22Rv1 (cell line): ENCODE results near the gene XPC.

Source experiments
- H3K27ac ChIP-seq: fragments of 450-650 bp; 2 replicates; pipeline ENCODE4 v1.5.1; 2017
- ZFX ChIP-seq: fragments of 450-650 bp; IDR thresholded peaks from 2 replicates; pipeline ENCODE4 v1.6.1; 2017; ENCODE audit warnings: antibody characterized with exemption, borderline replicate concordance
- TF ChIP-seq, protein P1 (sequence below): fragments of 450-650 bp; IDR thresholded peaks from 2 replicates; pipeline ENCODE4 v1.5.1; 2017; ENCODE audit warnings: mild to moderate bottlenecking

XPC gene

DNA sequence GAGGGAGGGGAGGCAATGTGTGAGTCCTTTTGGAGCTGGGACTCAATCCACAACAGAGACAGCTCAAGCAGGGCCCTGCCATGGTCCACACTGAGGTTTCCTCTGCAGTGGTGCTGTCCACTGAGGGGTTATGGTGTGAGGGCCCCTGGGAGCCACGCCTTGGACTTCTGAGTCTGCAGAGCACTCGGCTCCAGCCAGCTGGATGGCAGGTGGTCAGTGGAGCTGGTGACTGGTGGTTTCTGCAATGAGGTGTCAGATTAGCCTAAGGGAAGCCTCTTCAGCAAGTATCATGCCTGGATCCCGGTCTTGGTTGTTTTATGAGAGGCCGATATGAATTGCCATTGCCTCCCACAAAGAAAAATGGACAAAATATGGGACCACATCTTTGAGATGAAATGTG, 21.9 kb upstream of the XPC start:
- H3K27ac ChIP-seq = no peak overlapping the region
- TF ChIP-seq ZFX = no peak
- TF ChIP-seq, protein P1, sequence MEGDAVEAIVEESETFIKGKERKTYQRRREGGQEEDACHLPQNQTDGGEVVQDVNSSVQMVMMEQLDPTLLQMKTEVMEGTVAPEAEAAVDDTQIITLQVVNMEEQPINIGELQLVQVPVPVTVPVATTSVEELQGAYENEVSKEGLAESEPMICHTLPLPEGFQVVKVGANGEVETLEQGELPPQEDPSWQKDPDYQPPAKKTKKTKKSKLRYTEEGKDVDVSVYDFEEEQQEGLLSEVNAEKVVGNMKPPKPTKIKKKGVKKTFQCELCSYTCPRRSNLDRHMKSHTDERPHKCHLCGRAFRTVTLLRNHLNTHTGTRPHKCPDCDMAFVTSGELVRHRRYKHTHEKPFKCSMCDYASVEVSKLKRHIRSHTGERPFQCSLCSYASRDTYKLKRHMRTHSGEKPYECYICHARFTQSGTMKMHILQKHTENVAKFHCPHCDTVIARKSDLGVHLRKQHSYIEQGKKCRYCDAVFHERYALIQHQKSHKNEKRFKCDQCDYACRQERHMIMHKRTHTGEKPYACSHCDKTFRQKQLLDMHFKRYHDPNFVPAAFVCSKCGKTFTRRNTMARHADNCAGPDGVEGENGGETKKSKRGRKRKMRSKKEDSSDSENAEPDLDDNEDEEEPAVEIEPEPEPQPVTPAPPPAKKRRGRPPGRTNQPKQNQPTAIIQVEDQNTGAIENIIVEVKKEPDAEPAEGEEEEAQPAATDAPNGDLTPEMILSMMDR = no peak

DNA sequence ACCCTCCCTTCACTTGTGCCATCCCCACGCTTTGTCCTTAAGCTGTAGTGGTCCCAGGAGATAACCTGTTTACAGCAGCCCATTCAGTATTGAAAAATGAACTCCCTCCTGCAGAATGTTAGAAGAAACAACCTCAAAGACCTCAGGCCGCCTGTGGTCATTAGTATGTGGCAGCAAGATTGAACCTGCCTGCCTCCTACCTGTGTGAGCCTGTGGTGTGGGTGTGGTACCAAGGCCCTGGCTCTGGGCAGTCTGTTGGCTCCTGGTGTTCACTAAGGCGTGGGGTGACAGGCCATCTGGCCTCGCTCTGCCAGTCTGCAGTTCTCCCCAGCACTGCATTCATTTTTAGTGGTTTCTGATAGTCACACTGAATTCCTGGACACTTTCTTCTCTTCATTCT, 21.2 kb upstream of the XPC start:
- TF ChIP-seq ZFX = no peak
- TF ChIP-seq, protein P1 = no peak
- H3K27ac ChIP-seq = no peak overlapping the region

DNA sequence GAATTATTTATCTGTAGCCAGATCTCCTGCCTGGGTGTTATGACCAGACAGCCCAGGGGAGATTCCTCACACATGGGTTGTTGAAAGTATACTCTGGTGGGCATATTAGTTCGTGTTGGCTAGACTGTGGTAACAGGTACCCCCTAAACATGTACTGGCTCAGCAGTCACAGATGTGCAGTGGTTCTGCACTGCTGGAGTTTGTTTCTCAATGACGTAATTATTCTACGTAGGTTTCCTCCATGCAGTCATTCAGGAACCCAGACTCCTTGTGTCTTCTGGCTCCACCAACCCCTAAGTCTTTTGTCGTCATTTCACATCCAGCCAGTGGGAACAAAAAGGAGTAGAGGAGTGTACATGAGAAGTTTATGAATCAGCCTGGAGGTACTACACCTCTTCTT, 16.5 kb upstream of the XPC start:
- H3K27ac ChIP-seq = no peak overlapping the region
- TF ChIP-seq, protein P1 = no peak

DNA sequence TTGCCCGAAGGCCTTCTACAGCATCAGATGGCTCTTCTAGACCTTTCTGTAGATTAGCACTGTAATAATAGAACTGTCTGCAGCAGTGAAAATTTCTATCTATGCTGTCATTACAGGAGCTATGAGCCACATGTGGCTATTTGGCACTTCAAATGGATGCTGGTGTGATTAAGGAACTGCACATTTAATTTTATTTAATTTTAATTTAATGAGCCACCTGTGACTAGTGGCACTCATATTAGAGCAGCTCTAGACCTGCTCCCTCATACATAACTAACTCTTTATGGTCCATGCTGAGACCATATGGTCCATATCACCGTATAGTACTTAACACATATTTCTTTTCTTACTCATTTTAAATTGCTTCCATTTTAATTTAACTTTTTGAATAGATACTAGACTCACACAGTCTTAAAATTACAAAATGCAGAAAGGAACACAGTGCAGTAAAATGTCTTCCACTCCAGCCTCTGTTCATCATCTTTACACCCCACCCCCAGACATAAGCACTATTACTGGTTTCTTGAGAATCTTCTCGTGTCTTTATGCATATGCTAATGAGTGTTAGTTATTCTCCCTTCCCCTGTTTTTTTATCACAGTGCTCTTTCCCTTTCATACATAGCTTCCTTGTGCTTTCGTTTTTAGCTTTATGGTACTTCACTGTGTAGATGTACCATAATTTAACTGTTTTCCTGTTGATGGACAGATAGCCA, 9.8 kb upstream of the XPC start:
- TF ChIP-seq, protein P1 = no peak
- no peak for TF ChIP-seq ZFX
- no peak overlapping the region for H3K27ac ChIP-seq

DNA sequence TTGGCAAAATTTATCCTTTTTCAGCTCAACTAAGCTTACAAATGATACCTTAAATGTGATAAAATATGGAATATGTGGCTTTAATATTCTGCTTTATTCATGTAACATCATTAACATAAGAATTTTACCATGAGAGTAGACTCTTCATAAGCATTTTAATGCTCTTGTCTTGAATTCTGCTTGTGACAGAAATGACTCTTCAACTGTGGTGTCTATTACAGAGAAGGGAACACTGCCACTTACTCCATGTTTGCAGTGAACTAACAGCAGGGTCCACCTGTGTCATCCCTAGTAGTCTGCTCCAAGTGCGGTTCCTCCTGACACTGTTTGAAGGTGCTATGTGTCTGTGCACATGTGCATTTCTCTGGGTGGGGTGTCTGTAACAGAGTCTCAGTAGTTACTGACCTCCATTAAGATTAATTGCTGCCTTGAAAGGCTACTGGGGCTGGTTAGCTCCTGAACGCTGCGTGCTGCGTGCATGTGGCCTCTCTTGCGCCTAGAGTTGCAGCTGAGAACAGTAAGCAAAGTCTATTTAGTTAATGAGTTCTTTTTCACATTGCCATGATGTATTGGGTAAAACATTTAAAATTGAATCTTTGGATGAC, 8.6 kb upstream of the XPC start:
- no peak overlapping the region for H3K27ac ChIP-seq
- no peak for TF ChIP-seq ZFX
- TF ChIP-seq, protein P1 = no peak

DNA sequence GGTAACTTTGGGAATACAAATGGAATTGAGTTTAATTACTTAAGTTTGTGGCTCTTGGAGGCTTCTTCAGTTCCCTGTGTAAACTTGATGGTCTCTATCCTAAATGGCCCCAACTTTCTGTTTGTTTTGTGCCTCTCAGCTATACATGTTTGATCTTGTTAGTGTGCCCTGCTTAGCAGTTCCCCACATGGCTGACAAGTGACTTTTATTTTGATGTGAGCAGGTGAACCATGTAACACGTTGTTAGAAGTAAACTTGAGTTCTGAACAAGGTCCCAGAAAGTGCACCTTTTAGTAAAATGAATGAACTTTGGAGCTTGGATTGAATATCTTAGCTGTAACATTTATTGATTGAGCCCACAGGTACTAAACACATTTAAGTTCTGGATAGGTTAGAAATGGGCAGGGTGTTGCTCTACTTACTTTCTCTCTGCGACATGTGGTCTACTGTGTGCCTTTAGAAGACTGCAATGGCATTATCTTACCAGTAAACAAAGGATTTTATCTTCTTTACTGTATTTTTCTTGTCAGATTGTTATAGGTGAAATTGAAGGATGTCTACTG, 4.7 kb upstream of the XPC start:
- TF ChIP-seq ZFX = no peak
- TF ChIP-seq, protein P1 = no peak

DNA sequence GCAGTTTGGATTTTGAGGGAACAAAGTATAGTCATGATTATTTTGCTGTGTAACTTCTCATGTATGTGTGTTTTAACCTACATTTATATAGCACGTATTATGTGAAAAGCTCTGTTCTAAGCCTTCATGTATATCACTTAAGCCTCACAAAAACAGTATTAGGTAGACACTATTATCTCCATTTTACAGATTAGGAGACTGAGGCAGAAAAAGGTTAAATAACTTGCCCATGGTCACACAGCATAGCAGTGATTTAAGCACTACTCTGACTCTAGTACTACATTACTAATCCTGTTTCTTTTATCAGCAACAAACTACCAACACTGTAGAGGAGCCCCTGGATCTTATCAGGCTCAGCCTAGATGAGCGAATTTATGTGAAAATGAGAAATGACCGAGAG, 2.9 kb upstream of the XPC start:
- H3K27ac ChIP-seq = no peak overlapping the region
- TF ChIP-seq ZFX = no peak
- TF ChIP-seq, protein P1 = no peak

More for the DNA sequence above, 4.7 kb upstream of the XPC start:
- no peak overlapping the region for H3K27ac ChIP-seq
